Measurements from ENCODE around the gene PLCH1. TPM values are rescaled to one million over a fixed set of nuclear protein-coding genes. Genes with fewer than 3 reads are reported as not detected.

Gene PLCH1
- total and polyA plus RNA-seq, 4 experiments from 2014 or later: 0.02 TPM; not detected in 3

DNA sequence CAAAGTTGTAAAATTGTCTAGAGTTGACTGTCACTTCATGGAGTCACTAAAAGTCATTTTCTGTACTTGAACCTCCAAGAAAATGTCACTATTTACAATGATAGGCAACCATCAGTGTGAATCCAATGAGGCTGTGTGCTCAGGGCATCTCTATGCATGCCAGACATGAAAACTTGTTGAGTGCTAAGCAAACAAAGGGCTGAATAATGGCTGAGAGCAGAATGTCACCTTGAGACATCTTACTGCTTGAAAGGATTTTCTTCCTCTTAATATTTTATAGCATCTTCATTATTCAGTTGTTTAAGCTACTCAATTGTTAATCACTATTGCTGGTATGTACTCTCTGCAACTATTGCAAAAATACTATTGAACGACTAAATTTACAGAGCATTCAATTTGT lies 184.7 kb downstream of the PLCH1 start:
- intact Hi-C loops (cut with micrococcal nuclease): no loop called here
- no peaks in the 10 kb centered on the region for H3K27me3 ChIP-seq (ENCODE audit: insufficient read depth, low read length)
- H3K9me3 Mint-ChIP-seq: no peaks in the 10 kb centered on the region
- no peaks in the 10 kb centered on the region for H3K4me1 Mint-ChIP-seq
- H3K4me3 ChIP-seq (ENCODE audit: low read length in 2 of 2): no peak overlapping the region
- H3K4me3 Mint-ChIP-seq: no peak overlapping the region
- no peaks in the 10 kb centered on the region for H3K36me3 Mint-ChIP-seq
- H3K27ac ChIP-seq (ENCODE audit: low read depth, low read length): no peak overlapping the region
- H3K4me1 ChIP-seq (ENCODE audit: insufficient read depth, low read length): no peaks in the 10 kb centered on the region
- DNase-seq: no peak
- POLR2A ChIA-PET (ENCODE audit: partially characterized antibody): no interaction called here
- H3K9me3 ChIP-seq (ENCODE audit: control insufficient read depth in 1 of 2, low read length in 2 of 2): no peaks in the 10 kb centered on the region
- no peak overlapping the region for H3K27ac Mint-ChIP-seq
- CTCF ChIA-PET (ENCODE audit: partially characterized antibody): no interaction called here
- H3K27me3 Mint-ChIP-seq: peaks cover 0 to 1% of the 10 kb centered on the region in 2 donors
- no peaks in the 10 kb centered on the region for H3K36me3 ChIP-seq (ENCODE audit: insufficient read depth, low read length)

DNA sequence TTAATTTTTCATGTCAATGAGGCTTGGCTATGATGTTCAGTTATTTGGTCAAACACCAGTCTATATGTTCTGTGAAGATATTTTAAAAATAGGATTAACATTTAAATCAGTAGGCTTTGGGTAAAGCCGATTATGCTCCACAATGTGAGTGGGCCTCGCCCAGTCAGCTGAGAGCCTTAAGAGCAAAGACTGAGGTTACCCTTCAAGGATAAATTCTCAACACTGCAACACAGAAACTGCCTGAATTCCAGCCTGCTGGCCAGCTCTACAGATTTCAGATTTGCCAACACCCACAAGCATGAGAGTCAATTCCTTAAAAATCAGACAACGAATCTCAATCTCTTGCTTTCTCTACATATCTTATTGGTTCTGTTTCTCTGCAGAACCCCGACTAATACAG lies 188.3 kb downstream of the PLCH1 start:
- CTCF ChIA-PET (ENCODE audit: partially characterized antibody): no interaction called here
- Mint-ChIP-seq H3K36me3 (no peaks in the 10 kb centered on the region), H3K9me3 (no peaks in the 10 kb centered on the region)

DNA sequence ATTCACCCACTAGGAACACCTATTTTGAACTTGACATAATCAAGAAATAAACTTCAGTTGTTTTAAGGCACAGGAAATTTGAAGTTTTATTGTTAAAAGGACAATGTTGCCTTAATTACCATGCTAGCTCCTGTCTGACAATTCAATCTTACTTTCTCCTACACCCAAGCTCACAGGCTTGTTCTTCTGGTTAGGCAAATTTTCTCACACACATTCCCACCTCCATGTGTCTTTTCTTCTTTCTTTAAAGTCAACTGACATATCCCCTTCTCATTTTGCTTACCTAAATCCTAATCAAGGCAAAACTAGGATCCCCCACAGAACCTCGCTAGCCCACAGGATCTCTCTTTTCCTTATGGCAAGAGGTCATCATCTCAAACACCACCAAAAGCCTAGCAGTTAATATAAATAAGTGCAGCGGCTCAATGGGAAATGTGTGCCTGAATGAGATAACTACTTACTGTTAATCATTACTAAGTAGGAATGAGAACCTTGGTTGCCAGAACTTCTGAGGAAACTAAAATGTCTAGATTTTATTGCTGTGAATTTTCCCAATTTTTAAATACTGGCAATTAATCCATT lies 189.3 kb downstream of the PLCH1 start:
- Mint-ChIP-seq H3K36me3 (no peaks in the 10 kb centered on the region), H3K4me3 (no peak overlapping the region), H3K9me3 (no peaks in the 10 kb centered on the region), H3K27ac (no peak overlapping the region), H3K27me3 (peaks cover 0 to 4% of the 10 kb centered on the region in 2 donors), H3K4me1 (peaks cover 0 to 4% (median under 1%) of the 10 kb centered on the region in 4 donors)
- no peak for DNase-seq
- ChIA-PET POLR2A (ENCODE audit: partially characterized antibody) (no interaction called here), CTCF (ENCODE audit: partially characterized antibody) (no interaction called here)
- Histone ChIP-seq H3K4me1 (ENCODE audit: insufficient read depth, low read length) (no peaks in the 10 kb centered on the region), H3K9me3 (ENCODE audit: control insufficient read depth in 1 of 2, low read length in 2 of 2) (no peaks in the 10 kb centered on the region), H3K4me3 (ENCODE audit: low read length in 2 of 2) (no peak overlapping the region), H3K27me3 (ENCODE audit: insufficient read depth, low read length) (no peaks in the 10 kb centered on the region), H3K36me3 (ENCODE audit: insufficient read depth, low read length) (no peaks in the 10 kb centered on the region), H3K27ac (ENCODE audit: low read depth, low read length) (no peak overlapping the region)
- intact Hi-C loops (cut with micrococcal nuclease): no loop called here

More for the DNA sequence above, 188.3 kb downstream of the PLCH1 start:
- Histone ChIP-seq H3K27me3 (ENCODE audit: insufficient read depth, low read length) (no peaks in the 10 kb centered on the region), H3K36me3 (ENCODE audit: insufficient read depth, low read length) (no peaks in the 10 kb centered on the region), H3K9me3 (ENCODE audit: control insufficient read depth in 1 of 2, low read length in 2 of 2) (no peaks in the 10 kb centered on the region), H3K4me3 (ENCODE audit: low read length in 2 of 2) (no peak overlapping the region), H3K27ac (ENCODE audit: low read depth, low read length) (no peak overlapping the region), H3K4me1 (ENCODE audit: insufficient read depth, low read length) (no peaks in the 10 kb centered on the region)
- Mint-ChIP-seq H3K27ac (no peak overlapping the region), H3K4me1 (peaks cover 0 to 4% (median under 1%) of the 10 kb centered on the region in 4 donors), H3K4me3 (no peak overlapping the region), H3K27me3 (peaks cover 0 to 4% of the 10 kb centered on the region in 2 donors)
- intact Hi-C loops (cut with micrococcal nuclease): no loop called here
- POLR2A ChIA-PET (ENCODE audit: partially characterized antibody): no interaction called here
- no peak for DNase-seq

DNA sequence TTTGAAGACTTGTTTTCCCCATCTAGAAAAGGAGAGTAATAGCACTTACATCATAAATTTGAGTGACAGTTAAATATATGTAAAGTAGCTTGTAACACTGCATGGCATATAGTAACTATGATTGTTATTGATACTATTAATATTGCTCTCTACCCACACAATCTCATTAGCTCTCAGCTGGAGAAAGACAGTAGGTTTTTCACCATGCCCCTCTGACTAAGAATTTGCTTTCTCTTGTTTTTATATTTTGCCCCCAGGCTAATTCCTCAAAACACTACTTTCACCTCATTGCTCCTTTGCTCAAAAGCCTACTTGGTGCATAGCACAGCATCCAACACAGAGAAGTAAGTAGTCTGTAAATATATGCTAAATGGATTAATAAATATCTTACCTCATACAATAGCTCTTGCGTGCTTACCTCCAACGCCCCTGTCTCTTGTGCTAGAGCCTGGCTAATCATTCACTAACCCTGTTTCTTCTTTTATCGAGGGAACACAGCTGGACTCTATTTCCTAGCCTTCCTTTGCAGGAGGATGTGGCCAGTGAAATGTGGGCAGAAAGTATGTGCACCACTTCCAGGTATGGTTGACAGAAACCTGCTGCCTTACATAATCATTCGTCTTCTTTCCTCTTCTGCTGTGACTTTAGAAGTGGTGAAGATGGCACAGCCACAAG lies 190.0 kb downstream of the PLCH1 start:
- H3K9me3 ChIP-seq (ENCODE audit: control insufficient read depth in 1 of 2, low read length in 2 of 2): no peaks in the 10 kb centered on the region
- CTCF ChIA-PET (ENCODE audit: partially characterized antibody): no interaction called here
- Mint-ChIP-seq H3K9me3 (no peaks in the 10 kb centered on the region), H3K4me1 (peaks cover 0 to 4% (median under 1%) of the 10 kb centered on the region in 4 donors), H3K4me3 (no peak overlapping the region), H3K27ac (no peak overlapping the region), H3K36me3 (no peaks in the 10 kb centered on the region), H3K27me3 (peaks cover 0 to 4% of the 10 kb centered on the region in 2 donors)
- POLR2A ChIA-PET (ENCODE audit: partially characterized antibody): no interaction called here
- intact Hi-C loops (cut with micrococcal nuclease): no loop called here
- no peak overlapping the region for H3K4me3 ChIP-seq (ENCODE audit: low read length in 2 of 2)
- H3K4me1 ChIP-seq (ENCODE audit: insufficient read depth, low read length): no peaks in the 10 kb centered on the region
- no peaks in the 10 kb centered on the region for H3K36me3 ChIP-seq (ENCODE audit: insufficient read depth, low read length)
- peak in 1 of 5 donors; percentile 3 for DNase-seq
- H3K27me3 ChIP-seq (ENCODE audit: insufficient read depth, low read length): no peaks in the 10 kb centered on the region
- H3K27ac ChIP-seq (ENCODE audit: low read depth, low read length): no peak overlapping the region

DNA sequence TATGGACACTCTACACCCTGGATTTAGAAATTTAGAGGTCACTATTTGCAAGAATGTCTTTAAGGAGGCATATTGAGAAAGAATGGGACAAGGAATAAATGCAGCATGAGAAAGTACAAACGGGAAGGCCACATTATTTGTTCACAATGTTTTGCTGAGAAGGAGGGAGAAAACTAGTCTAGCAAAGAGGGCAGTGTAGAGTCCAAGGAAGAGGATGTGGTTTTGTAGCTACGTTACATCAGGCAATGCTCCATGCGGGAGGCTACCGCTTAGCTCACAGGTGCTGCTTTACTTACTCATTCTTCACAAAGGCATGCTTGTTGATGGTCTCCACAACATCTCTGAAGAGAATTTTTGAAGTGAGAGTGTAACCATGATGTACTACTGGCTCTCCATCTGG lies 191.1 kb downstream of the PLCH1 start:
- H3K27ac Mint-ChIP-seq: peak overlapping the region in 1 of 7 donors; percentile 14

DNA sequence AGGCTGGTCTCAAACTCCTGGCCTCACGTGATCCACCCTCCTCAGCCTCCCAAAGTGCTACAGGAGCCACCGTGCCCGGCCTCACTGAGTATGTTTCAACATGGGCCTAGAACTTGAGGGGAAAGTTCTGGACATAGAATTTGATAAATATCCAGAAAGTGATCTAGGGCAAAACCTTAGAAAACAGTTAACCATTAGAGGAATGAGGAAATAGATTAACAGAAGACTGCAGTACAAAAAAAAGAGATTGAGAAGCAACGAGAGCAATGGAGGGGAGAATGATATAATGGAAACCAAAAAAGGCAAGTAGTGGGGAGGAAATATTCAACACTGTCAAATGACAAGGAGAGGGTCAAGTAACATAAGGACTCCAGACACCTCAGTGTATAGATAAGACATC lies 191.5 kb downstream of the PLCH1 start:
- Histone ChIP-seq H3K27me3 (ENCODE audit: insufficient read depth, low read length) (no peaks in the 10 kb centered on the region), H3K4me3 (ENCODE audit: low read length in 2 of 2) (no peak overlapping the region), H3K36me3 (ENCODE audit: insufficient read depth, low read length) (no peaks in the 10 kb centered on the region), H3K4me1 (ENCODE audit: insufficient read depth, low read length) (no peaks in the 10 kb centered on the region), H3K9me3 (ENCODE audit: control insufficient read depth in 1 of 2, low read length in 2 of 2) (no peaks in the 10 kb centered on the region), H3K27ac (ENCODE audit: low read depth, low read length) (no peak overlapping the region)
- ChIA-PET CTCF (ENCODE audit: partially characterized antibody) (no interaction called here), POLR2A (ENCODE audit: partially characterized antibody) (no interaction called here)
- no peaks in the 10 kb centered on the region for H3K36me3 Mint-ChIP-seq
- no peaks in the 10 kb centered on the region for H3K9me3 Mint-ChIP-seq
- H3K4me3 Mint-ChIP-seq: no peak overlapping the region
- no peak for DNase-seq
- H3K27ac Mint-ChIP-seq: no peak overlapping the region
- peaks cover 0 to 4% of the 10 kb centered on the region in 2 donors for H3K27me3 Mint-ChIP-seq
- H3K4me1 Mint-ChIP-seq: peaks cover 0 to 4% (median under 1%) of the 10 kb centered on the region in 4 donors
- intact Hi-C loops (cut with micrococcal nuclease): no loop called here

More for the DNA sequence above, 191.1 kb downstream of the PLCH1 start:
- H3K27me3 Mint-ChIP-seq: peaks cover 0 to 4% of the 10 kb centered on the region in 2 donors
- intact Hi-C loops (cut with micrococcal nuclease): no loop called here
- Histone ChIP-seq H3K4me3 (ENCODE audit: low read length in 2 of 2) (no peak overlapping the region), H3K4me1 (ENCODE audit: insufficient read depth, low read length) (no peaks in the 10 kb centered on the region), H3K9me3 (ENCODE audit: control insufficient read depth in 1 of 2, low read length in 2 of 2) (no peaks in the 10 kb centered on the region), H3K36me3 (ENCODE audit: insufficient read depth, low read length) (no peaks in the 10 kb centered on the region), H3K27ac (ENCODE audit: low read depth, low read length) (no peak overlapping the region), H3K27me3 (ENCODE audit: insufficient read depth, low read length) (no peaks in the 10 kb centered on the region)
- H3K4me1 Mint-ChIP-seq: peaks cover 0 to 4% (median under 1%) of the 10 kb centered on the region in 4 donors
- H3K9me3 Mint-ChIP-seq: no peaks in the 10 kb centered on the region
- H3K4me3 Mint-ChIP-seq: no peak overlapping the region
- POLR2A ChIA-PET (ENCODE audit: partially characterized antibody): no interaction called here
- CTCF ChIA-PET (ENCODE audit: partially characterized antibody): no interaction called here
- DNase-seq: no peak
- H3K36me3 Mint-ChIP-seq: no peaks in the 10 kb centered on the region

DNA sequence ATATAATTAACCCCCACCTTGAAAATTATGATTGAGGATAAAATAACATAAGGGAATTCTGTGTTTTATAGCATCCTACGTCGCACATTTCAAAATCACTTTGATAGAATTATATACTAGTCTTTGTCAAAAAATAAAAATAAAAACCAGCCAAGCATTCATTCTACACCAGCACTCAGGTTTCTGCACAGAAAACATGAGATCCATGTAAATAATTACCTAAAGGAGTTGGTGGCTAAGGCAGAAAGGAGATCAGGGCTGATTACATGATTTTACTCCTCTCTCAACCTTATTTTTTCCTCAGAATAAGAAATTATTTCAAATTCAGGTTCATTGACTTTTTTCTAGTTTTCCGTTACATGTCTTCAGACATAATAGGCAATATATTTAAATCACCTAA lies 194.5 kb downstream of the PLCH1 start:
- ChIA-PET CTCF (ENCODE audit: partially characterized antibody) (no interaction called here), POLR2A (ENCODE audit: partially characterized antibody) (no interaction called here)
- H3K9me3 ChIP-seq (ENCODE audit: control insufficient read depth in 1 of 2, low read length in 2 of 2): no peaks in the 10 kb centered on the region
- no peaks in the 10 kb centered on the region for H3K4me1 ChIP-seq (ENCODE audit: insufficient read depth, low read length)
- intact Hi-C loops (cut with micrococcal nuclease): no loop called here
- H3K27ac ChIP-seq (ENCODE audit: low read depth, low read length): no peak overlapping the region
- H3K9me3 Mint-ChIP-seq: no peaks in the 10 kb centered on the region
- no peaks in the 10 kb centered on the region for H3K27me3 ChIP-seq (ENCODE audit: insufficient read depth, low read length)
- H3K4me3 ChIP-seq (ENCODE audit: low read length in 2 of 2): no peak overlapping the region
- H3K4me1 Mint-ChIP-seq: peaks cover 0 to 4% (median under 1%) of the 10 kb centered on the region in 4 donors
- H3K27ac Mint-ChIP-seq: no peak overlapping the region
- no peak for DNase-seq
- no peak overlapping the region for H3K4me3 Mint-ChIP-seq
- H3K27me3 Mint-ChIP-seq: peaks cover 0 to 3% of the 10 kb centered on the region in 2 donors
- H3K36me3 Mint-ChIP-seq: no peaks in the 10 kb centered on the region
- H3K36me3 ChIP-seq (ENCODE audit: insufficient read depth, low read length): no peaks in the 10 kb centered on the region
